ENCODE measurements around the gene COL20A1.

Gene COL20A1

GRCh38 chr20:63350196-63350595 lies 57.2 kb downstream of the COL20A1 start:
- DNase-seq (ENCODE audit: low spot score), result no peak

GRCh38 chr20:63350597-63351325 lies 57.8 kb downstream of the COL20A1 start:
- DNase-seq (ENCODE audit: low spot score), result no peak

GRCh38 chr20:63351326-63351700 lies 58.3 kb downstream of the COL20A1 start:
- no peak for DNase-seq (ENCODE audit: low spot score)

- peak; percentile 81 for DNase-seq (ENCODE audit: low spot score)
Observed at GRCh38 chr20:63351811-63352591, 59.0 kb downstream of the COL20A1 start.

GRCh38 chr20:63352811-63353221 lies 59.8 kb downstream of the COL20A1 start:
- no peak for DNase-seq (ENCODE audit: low spot score)

- DNase-seq (ENCODE audit: low spot score), result no peak
Observed at GRCh38 chr20:63354636-63355350, 61.8 kb downstream of the COL20A1 start.

- DNase-seq (ENCODE audit: low spot score), result no peak
Observed at GRCh38 chr20:63355781-63356295, 62.9 kb downstream of the COL20A1 start.

GRCh38 chr20:63356511-63356910 lies 63.5 kb downstream of the COL20A1 start:
- DNase-seq (ENCODE audit: low spot score), result no peak

- DNase-seq (ENCODE audit: low spot score), result no peak
Observed at GRCh38 chr20:63356931-63357879, 64.2 kb downstream of the COL20A1 start.

GRCh38 chr20:63357921-63358905 lies 65.2 kb downstream of the COL20A1 start:
- DNase-seq (ENCODE audit: low spot score), result no peak

GRCh38 chr20:63359164-63359934 lies 66.4 kb downstream of the COL20A1 start:
- DNase-seq (ENCODE audit: low spot score), result no peak

GRCh38 chr20:63359937-63360849 lies 67.2 kb downstream of the COL20A1 start:
- DNase-seq (ENCODE audit: low spot score), result no peak

- no peak for DNase-seq (ENCODE audit: low spot score)
Observed at GRCh38 chr20:63360850-63361518, 68.0 kb downstream of the COL20A1 start, which contains the start of gene CHRNA4. Gene CHRNA4 (minus strand): TSS chr20:63361349. CDS start chr20:63361165, 184 bp downstream.

GRCh38 chr20:63361519-63362435 lies 68.8 kb downstream of the COL20A1 start:
- no peak for DNase-seq (ENCODE audit: low spot score)

GRCh38 chr20:63362436-63363009 lies 69.5 kb downstream of the COL20A1 start:
- no peak for DNase-seq (ENCODE audit: low spot score)
